ENCODE measurements around the gene RCN1.

DNA sequence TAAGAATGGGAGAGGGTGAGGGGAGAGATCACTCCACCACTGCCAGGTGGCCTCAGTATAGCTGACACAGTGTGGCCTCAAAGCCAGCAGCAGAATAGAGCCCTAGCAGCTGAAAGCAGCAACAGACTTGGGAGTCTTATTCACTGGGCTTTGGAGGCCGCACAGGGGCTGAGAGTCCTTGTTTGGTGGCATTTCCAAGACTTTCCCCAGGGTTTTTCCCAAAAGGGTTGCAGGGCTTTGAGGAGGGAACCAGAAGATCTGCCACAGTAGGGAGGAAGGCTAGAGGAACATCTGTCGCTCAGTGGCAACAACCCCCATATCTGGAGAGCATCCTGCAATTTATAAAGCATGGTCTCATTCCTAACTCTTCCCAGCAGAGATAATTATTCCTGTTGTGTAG is 35.0 kb upstream of the RCN1 start:
- TF ChIP-seq, protein P1, sequence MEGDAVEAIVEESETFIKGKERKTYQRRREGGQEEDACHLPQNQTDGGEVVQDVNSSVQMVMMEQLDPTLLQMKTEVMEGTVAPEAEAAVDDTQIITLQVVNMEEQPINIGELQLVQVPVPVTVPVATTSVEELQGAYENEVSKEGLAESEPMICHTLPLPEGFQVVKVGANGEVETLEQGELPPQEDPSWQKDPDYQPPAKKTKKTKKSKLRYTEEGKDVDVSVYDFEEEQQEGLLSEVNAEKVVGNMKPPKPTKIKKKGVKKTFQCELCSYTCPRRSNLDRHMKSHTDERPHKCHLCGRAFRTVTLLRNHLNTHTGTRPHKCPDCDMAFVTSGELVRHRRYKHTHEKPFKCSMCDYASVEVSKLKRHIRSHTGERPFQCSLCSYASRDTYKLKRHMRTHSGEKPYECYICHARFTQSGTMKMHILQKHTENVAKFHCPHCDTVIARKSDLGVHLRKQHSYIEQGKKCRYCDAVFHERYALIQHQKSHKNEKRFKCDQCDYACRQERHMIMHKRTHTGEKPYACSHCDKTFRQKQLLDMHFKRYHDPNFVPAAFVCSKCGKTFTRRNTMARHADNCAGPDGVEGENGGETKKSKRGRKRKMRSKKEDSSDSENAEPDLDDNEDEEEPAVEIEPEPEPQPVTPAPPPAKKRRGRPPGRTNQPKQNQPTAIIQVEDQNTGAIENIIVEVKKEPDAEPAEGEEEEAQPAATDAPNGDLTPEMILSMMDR (IDR thresholded peaks at IDR 0.05; ENCODE audit: low read depth, low read length) = no peak
- no peak for TF ChIP-seq EZH2phosphoT487 (IDR thresholded peaks at IDR 0.05; ENCODE audit: low read depth)

All from OCI-LY3 (cell line).